K562 (cell line): ENCODE data around the gene WDR20. TPM values are rescaled to one million over a fixed set of nuclear protein-coding genes. Genes with fewer than 3 reads are reported as not detected.
A peak's percentile ranks its signal among the peaks of the same experiment; 100 is the strongest.

ENCODE experiments used
- BRD4 ChIP-seq: fragments of 200-600 bp; sonication (generic); IDR thresholded peaks from 2 replicates; pipeline ENCODE4 v1.6.1; 2017; ENCODE audit warnings: inconsistent platforms
- CBX5 ChIP-seq: IDR thresholded peaks from 2 replicates; pipeline ENCODE4 v1.6.1; 2014; ENCODE audit warnings: low read depth, borderline replicate concordance
- FOXJ2 ChIP-seq: fragments of 200-800 bp; sonication (Bioruptor generic); IDR thresholded peaks from 2 replicates; pipeline ENCODE4 v1.6.1; 2016; ENCODE audit warnings: missing genetic modification characterization, missing compliant biosample characterization
- HDAC2 ChIP-seq: fragments of 450-650 bp; IDR thresholded peaks from 2 replicates; pipeline ENCODE4 v1.6.1; 2016; ENCODE audit warnings: mild to moderate bottlenecking
- MAZ ChIP-seq, 2 experiments: fragments of 450-650 bp in 1 of 2; sonication (generic) in 1 of 2; formaldehyde crosslinking; IDR thresholded peaks in 1 of 2; conservative IDR thresholded peaks in 1 of 2; 2 replicates each; pipeline versions ENCODE4 v1.4.0 to v1.5.0; 2020; ENCODE audit warnings: mild to moderate bottlenecking in 1 of 2, missing genetic modification reagents in 1 of 2
- MYNN ChIP-seq, 2 experiments: sonication (generic); formaldehyde crosslinking in 1 of 2; IDR thresholded peaks; 2 replicates each; pipeline versions ENCODE4 v1.5.0 to v1.6.1; 2016 to 2020; ENCODE audit warnings: antibody characterized with exemption in 1 of 2, missing genetic modification reagents in 1 of 2
- NEUROD1 ChIP-seq: fragments of 150-350 bp; IDR thresholded peaks from 2 replicates; pipeline ENCODE4 v1.6.1; 2014; ENCODE audit warnings: borderline replicate concordance, low read length, low read depth; ENCODE audit not compliant: partially characterized antibody
- POLR3G ChIP-seq: IDR thresholded peaks from 2 replicates; pipeline ENCODE4 v1.6.1; 2011; ENCODE audit not compliant: insufficient read length, insufficient replicate concordance; ENCODE audit errors: extremely low read depth
- POU5F1 ChIP-seq: fragments of 150-350 bp; IDR thresholded peaks from 2 replicates; pipeline ENCODE4 v1.6.1; 2014; ENCODE audit warnings: borderline replicate concordance, low read length, low read depth, mild to moderate bottlenecking; ENCODE audit not compliant: partially characterized antibody
- RBM39 ChIP-seq: fragments of 200-400 bp; formaldehyde crosslinking; optimal IDR thresholded peaks from 2 replicates; pipeline ENCODE3; 2018; ENCODE audit warnings: low read depth, low read length
- RHOXF2B ChIP-seq: fragments of 250-450 bp; sonication (Bioruptor Pico); conservative IDR thresholded peaks from 2 replicates; pipeline ENCODE4 v1.5.1; 2021
- SIN3A ChIP-seq, 2 experiments: fragments of 150-350 bp in 1 of 2; IDR thresholded peaks; 2 replicates each; pipeline ENCODE4 v1.6.1; 2011 to 2016; ENCODE audit warnings: borderline replicate concordance in 2 of 2, low read depth in 2 of 2, low read length in 2 of 2, mild to moderate bottlenecking in 2 of 2, moderate library complexity in 2 of 2; ENCODE audit not compliant: control insufficient read depth in 1 of 2
- ZBED1 ChIP-seq: IDR thresholded peaks from 2 replicates; pipeline ENCODE4 v1.6.1; 2014
- ZFX ChIP-seq: sonication (generic); formaldehyde crosslinking; IDR thresholded peaks from 2 replicates; pipeline ENCODE4 v1.8.0; 2022; ENCODE audit warnings: mild to moderate bottlenecking, missing genetic modification reagents, moderate library complexity
- ZHX1 ChIP-seq: fragments of 150-350 bp; conservative IDR thresholded peaks from 2 replicates; pipeline ENCODE4 v1.6.1; 2014; ENCODE audit warnings: low read length
- ZNF280A ChIP-seq: fragments of 450-650 bp; IDR thresholded peaks from 2 replicates; pipeline ENCODE4 v1.6.1; 2018; ENCODE audit warnings: mild to moderate bottlenecking, low read depth; ENCODE audit not compliant: partially characterized antibody
- ZNF311 ChIP-seq: fragments of 250-450 bp; sonication (Bioruptor Pico); IDR thresholded peaks from 2 replicates; pipeline ENCODE4 v1.4.0; 2020; ENCODE audit warnings: mild to moderate bottlenecking, moderate library complexity
- ZNF77 ChIP-seq: fragments of 250-450 bp; sonication (Bioruptor Pico); IDR thresholded peaks from 2 replicates; pipeline ENCODE4 v1.5.0; 2020
- ZSCAN32 ChIP-seq: fragments of 450-650 bp; formaldehyde crosslinking; IDR thresholded peaks from 2 replicates; pipeline ENCODE4 v1.4.0; 2020; ENCODE audit warnings: mild to moderate bottlenecking, moderate library complexity
- polyA plus RNA-seq, 8 experiments: library from polyadenylated mRNA; depleted of rRNA in 4 of 8; stranded (reverse) in 5 of 8; unstranded in 3 of 8; fragments of >200 nt; fragmentation: Nextera tagmentation in 2 of 8; fragmentation: Illumina TruSeq in 1 of 8; extraction: Ambion mirVana in 2 of 8; extraction: Trizol in 1 of 8; gene quantifications; 2 replicates each; pipeline versions ENCODE4 v1.2.1 to v1.2.3, GENCODE V29; 2011 to 2014; ENCODE audit warnings: inconsistent platforms in 1 of 8, missing spikeins in 1 of 8
- total RNA-seq, 7 experiments: library from RNA; depleted of rRNA in 6 of 7; stranded (reverse); fragments of >200 nt in 6 of 7; fragmentation: Illumina TruSeq in 2 of 7; extraction: Trizol in 2 of 7; gene quantifications; 2 replicates each; pipeline versions ENCODE4 v1.2.1 to v1.2.3, GENCODE V29; 2011 to 2021; ENCODE audit warnings: low replicate concordance in 1 of 7
- TF ChIP-seq, protein P1 (sequence below): sonication (generic); IDR thresholded peaks from 2 replicates; pipeline ENCODE4 v1.6.1; 2016
- TF ChIP-seq, protein P2 (sequence below): IDR thresholded peaks from 2 replicates; pipeline ENCODE4 v1.6.1; 2011; ENCODE audit warnings: borderline replicate concordance, low read depth, mild to moderate bottlenecking, moderate library complexity, low read length; ENCODE audit not compliant: insufficient read depth, poor library complexity, severe bottlenecking

Gene WDR20
- total and polyA plus RNA-seq, 9 of the 15 experiments (the other 6 are each of a cell fraction or from before 2014, with no cell fraction given), result 7.0 to 15.3 (median 11.8) TPM

DNA sequence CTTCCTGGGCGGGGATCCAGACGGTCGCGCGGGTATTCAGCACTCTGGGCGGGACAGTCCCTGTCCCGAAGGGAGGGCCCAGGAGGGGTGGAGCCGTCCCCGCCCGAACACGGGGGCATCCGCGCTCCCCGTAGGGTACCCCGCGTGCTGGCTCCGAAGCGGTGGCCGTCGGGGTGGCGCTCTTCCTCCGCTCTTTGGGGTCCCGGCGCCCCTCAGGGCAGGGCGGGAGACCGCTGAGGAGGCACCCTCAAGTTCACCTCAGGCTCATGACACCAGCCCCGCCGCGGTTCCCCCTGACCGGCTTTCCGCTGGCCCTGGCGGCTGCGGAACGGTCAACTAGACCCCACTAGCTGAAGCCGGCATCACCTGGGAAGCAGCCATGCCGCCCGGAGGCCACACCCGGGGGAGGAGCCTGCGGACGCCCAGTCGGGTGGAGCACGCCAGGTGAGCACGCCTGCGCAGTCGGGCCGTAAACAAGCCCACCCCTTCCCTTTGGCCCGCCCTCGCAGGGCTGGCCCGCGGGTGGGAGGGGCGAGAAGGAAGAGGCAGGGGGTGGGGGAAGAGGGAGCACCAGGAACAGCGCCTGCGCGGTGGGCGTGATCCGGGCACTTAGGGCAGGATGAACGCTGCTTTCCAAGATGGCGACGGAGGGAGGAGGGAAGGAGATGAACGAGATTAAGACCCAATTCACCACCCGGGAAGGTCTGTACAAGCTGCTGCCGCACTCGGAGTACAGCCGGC lies at the start of gene WDR20 (continued):
- TF ChIP-seq FOXJ2 (tag) (no peak), BRD4 (no peak), NEUROD1 (no peak), ZHX1 (no peak), POLR3G (no peak), RHOXF2B (no peak), RBM39 (no peak), ZNF280A (no peak), ZFX (CRISPR knock-in tag) (no peak; the same call in none of the 2 replicates), MAZ (CRISPR knock-in tag; conservative IDR thresholded peaks at IDR 0.05 in 1 of 2, IDR thresholded peaks at IDR 0.05 in 1 of 2) (peak; percentile 45 to 96; a peak in 3 of 4 replicates), ZSCAN32 (no peak), HDAC2 (no peak), POU5F1 (no peak), ZBED1 (no peak), CBX5 (no peak), ZNF77 (CRISPR knock-in tag) (no peak), ZNF311 (CRISPR knock-in tag) (no peak), SIN3A (IDR thresholded peaks at IDR 0.05; ENCODE audit: borderline replicate concordance in 2 of 2, control insufficient read depth in 1 of 2, low read depth in 2 of 2, low read length in 2 of 2) (peak in 1 of 2 experiments; percentile 5; a peak in 1 of 4 replicates), MYNN (IDR thresholded peaks at IDR 0.05) (no peak), MYNN (CRISPR knock-in tag; IDR thresholded peaks at IDR 0.05) (no peak)
- TF ChIP-seq, protein P1, sequence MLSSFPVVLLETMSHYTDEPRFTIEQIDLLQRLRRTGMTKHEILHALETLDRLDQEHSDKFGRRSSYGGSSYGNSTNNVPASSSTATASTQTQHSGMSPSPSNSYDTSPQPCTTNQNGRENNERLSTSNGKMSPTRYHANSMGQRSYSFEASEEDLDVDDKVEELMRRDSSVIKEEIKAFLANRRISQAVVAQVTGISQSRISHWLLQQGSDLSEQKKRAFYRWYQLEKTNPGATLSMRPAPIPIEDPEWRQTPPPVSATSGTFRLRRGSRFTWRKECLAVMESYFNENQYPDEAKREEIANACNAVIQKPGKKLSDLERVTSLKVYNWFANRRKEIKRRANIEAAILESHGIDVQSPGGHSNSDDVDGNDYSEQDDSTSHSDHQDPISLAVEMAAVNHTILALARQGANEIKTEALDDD, result no peak
- TF ChIP-seq, protein P2, sequence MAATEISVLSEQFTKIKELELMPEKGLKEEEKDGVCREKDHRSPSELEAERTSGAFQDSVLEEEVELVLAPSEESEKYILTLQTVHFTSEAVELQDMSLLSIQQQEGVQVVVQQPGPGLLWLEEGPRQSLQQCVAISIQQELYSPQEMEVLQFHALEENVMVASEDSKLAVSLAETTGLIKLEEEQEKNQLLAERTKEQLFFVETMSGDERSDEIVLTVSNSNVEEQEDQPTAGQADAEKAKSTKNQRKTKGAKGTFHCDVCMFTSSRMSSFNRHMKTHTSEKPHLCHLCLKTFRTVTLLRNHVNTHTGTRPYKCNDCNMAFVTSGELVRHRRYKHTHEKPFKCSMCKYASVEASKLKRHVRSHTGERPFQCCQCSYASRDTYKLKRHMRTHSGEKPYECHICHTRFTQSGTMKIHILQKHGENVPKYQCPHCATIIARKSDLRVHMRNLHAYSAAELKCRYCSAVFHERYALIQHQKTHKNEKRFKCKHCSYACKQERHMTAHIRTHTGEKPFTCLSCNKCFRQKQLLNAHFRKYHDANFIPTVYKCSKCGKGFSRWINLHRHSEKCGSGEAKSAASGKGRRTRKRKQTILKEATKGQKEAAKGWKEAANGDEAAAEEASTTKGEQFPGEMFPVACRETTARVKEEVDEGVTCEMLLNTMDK, result no peak
